Left cardiac atrium (tissue), 4 donors: ENCODE measurements around the gene B4GALT1. TPM values are rescaled to one million over a fixed set of nuclear protein-coding genes. Genes with fewer than 3 reads are reported as not detected.

ENCODE experiments used
- ATAC-seq, 2 donors: fragments of 200-7000 bp; cut with Tn5 transposase; one replicate each; pipeline ENCODE4 v1.9.1; 2020; ENCODE audit warnings: mild to moderate bottlenecking in 2 of 2, moderate library complexity in 2 of 2
- DNase-seq: peaks from one replicate; pipeline ENCODE4 v3.0.0-alpha.2; 2020
- intact Hi-C, 2 donors: fragments of 100-400 bp; cut with DNase I; formaldehyde crosslinking; loops; one replicate each; pipeline versions ENCODE4 v1.14.1 to v1.15.1; 2022 to 2023
- total RNA-seq, 2 donors: library from RNA; stranded (reverse); fragmentation: NEBNext Ultra II Directional; extraction: Animal tissue kit (Norgen Biotek cat#: 25700); gene quantifications; one replicate each; pipeline ENCODE4 v1.2.1, GENCODE V29; 2021
- donor health status: DM: no; HTN: yes; CAD: no.
- donor health status: DM: no; HTN: yes; CAD: no; lungs with severe emphysema.
- donor health status: DM: yes; HTN: yes; CAD: no.
- donor health status: Dilated cardiomyopathy.

B4GALT1 gene
- total RNA-seq, 2 donors from 2014 or later: 49.5 to 107 TPM

DNA sequence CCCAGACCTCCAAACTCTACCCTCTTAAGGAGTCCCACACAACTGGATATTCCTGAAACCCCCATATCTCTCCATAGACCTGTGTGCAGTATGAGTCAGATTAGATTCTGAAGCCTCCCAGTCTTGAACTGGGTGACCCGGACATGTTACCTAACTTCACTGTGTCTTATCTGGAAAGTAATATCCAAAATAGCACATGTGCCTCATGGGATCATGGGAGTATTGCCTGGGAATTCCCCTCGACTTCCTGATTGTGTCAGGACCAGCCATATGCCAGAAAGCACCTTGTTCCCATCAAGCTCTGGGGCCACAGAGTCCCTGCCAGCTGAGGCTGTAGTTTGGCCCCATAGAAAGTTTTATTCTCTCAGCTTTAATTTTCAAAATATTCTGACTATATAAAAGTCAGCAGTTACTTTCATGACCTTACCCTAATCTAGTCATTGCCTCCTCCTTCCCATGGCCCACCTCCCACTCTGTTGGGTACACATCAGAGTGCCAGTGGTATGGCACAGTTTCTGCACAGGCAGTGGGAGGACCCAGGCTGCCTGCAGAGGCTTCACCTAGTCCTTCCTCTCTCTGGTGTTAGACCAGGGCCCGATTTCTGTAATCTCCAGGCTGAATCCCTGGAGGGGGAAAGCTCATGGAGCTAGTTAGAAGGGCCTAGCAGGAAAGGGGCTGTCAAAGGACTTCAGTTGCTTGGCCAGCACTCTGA is 19.5 kb upstream of the B4GALT1 start:
- intact Hi-C loops: no loop called here
- DNase-seq: peak; percentile 48
- ATAC-seq: peak; percentile 39 to 66

GRCh38 chr9:33185858-33186257 is 18.7 kb upstream of the B4GALT1 start:
- ATAC-seq (no peak), DNase-seq (no peak)
- intact Hi-C loops: no loop called here

GRCh38 chr9:33185406-33185805 is 18.3 kb upstream of the B4GALT1 start:
- DNase-seq (no peak), ATAC-seq (no peak)
- intact Hi-C loops: no loop called here

DNA sequence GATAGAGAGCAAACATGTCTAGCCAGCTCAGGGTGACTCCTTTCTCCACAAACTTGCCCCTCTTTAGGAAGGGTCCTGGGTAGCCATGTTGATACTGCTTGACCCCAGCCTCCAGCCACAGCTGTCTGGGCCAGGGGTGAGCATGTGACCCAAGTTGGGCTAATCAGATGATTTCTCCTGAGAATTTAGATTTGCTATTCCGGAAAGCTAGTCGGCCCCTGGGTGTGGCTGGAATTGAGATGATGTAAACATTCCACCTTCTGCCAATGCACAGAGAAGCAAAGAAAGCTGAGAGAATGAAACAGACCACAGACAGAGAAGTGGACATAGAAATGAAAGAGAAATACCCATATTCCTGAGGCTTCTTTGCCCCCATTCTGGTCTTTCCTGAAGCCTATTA is 17.8 kb upstream of the B4GALT1 start:
- intact Hi-C loops: no loop called here
- ATAC-seq: no peak
- no peak for DNase-seq

GRCh38 chr9:33182519-33182918 is 15.4 kb upstream of the B4GALT1 start:
- ATAC-seq (peak in 1 of 2 donors; percentile 32), DNase-seq (no peak)
- intact Hi-C loops: no loop called here

- DNase-seq (no peak), ATAC-seq (peak; percentile 39 to 65)
- intact Hi-C loops: no loop called here
Observed at GRCh38 chr9:33180526-33181184, 13.5 kb upstream of the B4GALT1 start.

- DNase-seq (no peak), ATAC-seq (no peak)
- intact Hi-C loops: loop anchor here in 1 of 2 donors (10.0 kb wide), 1 partner anchor 46 kb away; no protein-coding TSS in a partner anchor
Observed at GRCh38 chr9:33178972-33179697, 12.0 kb upstream of the B4GALT1 start.

DNA sequence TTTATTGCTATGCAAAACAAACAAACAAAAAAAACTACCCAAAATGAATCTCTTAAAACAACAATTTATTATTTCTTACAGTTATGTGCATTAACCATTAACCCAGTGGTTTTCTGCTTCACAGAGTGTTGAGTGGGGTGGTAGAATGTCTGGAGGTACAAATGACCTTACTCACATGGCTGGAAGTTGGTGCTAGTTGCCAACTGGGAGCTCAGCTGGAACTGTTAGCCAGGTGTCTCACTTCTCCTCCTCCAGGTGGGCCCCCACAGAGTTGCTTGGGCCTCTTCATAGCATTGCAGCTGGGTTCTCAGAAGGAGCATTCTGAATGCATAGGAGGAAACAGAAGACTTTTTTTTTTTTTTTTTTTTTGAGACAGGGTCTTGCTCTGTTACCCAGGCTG is 10.5 kb upstream of the B4GALT1 start:
- intact Hi-C loops: loop anchor here in 1 of 2 donors (10.0 kb wide), 1 partner anchor 47 kb away; no protein-coding TSS in a partner anchor
- DNase-seq: no peak
- ATAC-seq: no peak

DNA sequence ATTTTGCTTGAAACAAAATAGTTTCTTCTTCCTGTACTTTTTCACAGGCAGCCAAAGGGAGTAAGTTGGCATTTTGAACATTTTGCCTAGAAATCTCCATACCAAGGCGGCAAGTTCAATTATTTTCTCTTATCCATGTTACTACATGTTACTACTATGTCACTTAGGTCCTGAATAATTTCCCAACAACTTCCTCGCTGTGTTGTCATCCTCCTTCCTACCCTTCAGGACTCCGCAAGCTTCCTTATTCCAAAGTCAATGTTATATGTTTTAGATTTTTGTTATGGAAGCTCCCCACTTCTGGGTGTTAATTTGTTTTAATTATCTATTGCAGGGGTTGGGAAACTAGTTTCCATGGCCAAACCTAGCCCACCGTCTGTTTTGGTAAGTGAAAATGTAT is 9.9 kb upstream of the B4GALT1 start:
- ATAC-seq: no peak
- intact Hi-C loops: loop anchor here in 1 of 2 donors (10.0 kb wide), 1 partner anchor 48 kb away; no protein-coding TSS in a partner anchor
- DNase-seq: no peak

- intact Hi-C loops: loop anchor here in 1 of 2 donors (10.0 kb wide), 1 partner anchor 49 kb away; no protein-coding TSS in a partner anchor
- DNase-seq: no peak
- peak in 1 of 2 donors; percentile 32 for ATAC-seq
Observed at GRCh38 chr9:33175649-33176325, 8.7 kb upstream of the B4GALT1 start.

DNA sequence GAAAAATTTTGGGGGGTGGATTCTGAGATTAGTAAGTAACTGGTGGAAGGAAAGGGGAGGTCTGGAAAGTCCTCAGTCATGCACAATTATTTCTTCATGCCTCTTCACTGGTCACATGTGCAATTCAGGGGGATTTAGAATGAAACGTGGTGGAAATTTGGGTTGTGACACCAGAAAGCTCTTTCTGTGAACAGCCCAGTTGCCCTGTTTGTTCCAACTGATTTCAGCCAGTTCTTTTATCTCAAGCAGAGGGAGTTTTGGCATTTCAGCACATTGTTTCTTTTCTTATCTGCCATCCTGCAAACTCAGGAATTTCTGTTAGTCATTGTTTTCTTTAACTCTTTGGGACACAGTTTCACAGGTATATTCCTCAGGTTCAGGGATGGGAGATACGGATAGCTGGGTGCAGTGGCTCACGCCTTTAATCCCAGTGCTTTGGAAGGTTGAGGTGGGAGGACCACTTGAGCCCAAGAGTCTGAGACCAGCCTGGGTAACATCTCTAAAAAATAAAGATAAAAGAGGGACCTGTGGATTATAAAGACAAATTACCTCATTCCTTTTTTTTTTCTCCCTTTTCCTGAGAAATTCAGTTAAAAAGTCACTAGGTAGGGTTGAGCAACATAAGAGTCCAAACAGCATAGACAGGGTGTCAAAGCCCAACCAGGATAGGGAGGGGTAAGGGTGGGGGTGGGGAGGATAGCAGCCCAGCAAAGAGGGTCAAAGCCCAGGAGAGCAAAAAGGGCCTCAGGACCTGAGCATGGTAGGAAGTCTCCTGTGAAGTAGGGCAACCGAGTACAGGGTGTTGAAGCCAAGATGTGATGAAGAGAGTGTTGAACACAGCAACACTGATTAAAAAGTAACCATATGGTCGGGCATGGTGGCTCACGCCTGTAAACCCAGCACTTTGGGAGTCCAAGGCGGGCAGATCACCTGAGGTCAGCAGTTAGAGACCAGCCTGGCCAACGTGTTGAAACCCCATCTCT is 5.4 kb upstream of the B4GALT1 start:
- ATAC-seq: peak in 1 of 2 donors; percentile 5
- intact Hi-C loops: loop anchor here in 1 of 2 donors (5.0 to 10.0 kb wide), 2 partner anchors 52 to 90 kb away; no protein-coding TSS in a partner anchor
- no peak for DNase-seq

GRCh38 chr9:33170464-33171415 is 3.6 kb upstream of the B4GALT1 start:
- no peak for ATAC-seq
- peak; percentile 65 for DNase-seq
- intact Hi-C loops: loop anchor here in 1 of 2 donors (5.0 to 10.0 kb wide), 2 partner anchors 54 to 88 kb away; no protein-coding TSS in a partner anchor

DNA sequence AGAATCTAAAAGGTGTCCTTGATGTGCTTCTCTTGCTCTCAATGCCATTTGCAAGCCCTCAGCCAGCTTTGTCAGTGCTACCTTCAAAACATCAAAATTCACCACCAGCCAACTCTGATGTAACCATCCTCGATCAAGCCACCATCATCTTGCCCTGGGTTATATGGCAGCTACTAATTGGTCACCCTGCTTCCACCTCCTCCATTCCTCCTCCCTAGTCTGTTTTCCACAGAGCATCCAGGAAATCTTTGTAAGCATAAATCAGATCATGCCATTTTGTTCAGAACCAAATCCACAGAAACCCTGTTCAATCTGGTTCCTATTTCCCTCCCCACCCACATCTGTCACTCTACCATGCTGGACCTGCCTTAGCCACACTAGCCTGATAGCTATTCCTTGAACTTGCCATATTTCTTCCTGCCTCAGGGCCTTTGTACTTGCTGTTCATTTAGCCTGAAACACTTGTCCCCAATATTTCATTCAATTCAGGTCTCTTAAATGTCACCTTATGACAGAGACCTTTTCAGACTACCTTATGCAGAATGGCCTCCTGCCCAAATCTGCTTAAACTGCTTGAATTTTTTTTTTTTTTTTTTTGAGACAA is 1.9 kb upstream of the B4GALT1 start:
- DNase-seq: no peak
- intact Hi-C loops: loop anchor here (5.0 to 10.0 kb wide), 3 partner anchors 53 to 87 kb away; no protein-coding TSS in a partner anchor

GRCh38 chr9:33167972-33168461 is 881 bp upstream of the B4GALT1 start:
- DNase-seq (no peak), ATAC-seq (no peak)
- intact Hi-C loops: loop anchor here (5.0 to 10.0 kb wide), 3 partner anchors 54 to 86 kb away; no protein-coding TSS in a partner anchor

More for the DNA sequence above, 1.9 kb upstream of the B4GALT1 start:
- ATAC-seq: no peak

GRCh38 chr9:33166231-33167083 is 679 bp downstream of the B4GALT1 start:
- intact Hi-C loops: loop anchor here (5.0 to 10.0 kb wide), 3 partner anchors 56 to 84 kb away; no protein-coding TSS in a partner anchor

More at GRCh38 chr9:33166231-33167083, 679 bp downstream of the B4GALT1 start:
- ATAC-seq (peak; percentile 25 to 44), DNase-seq (no peak)
